ENCODE measurements around the gene CD2. TPM values are rescaled to one million over a fixed set of nuclear protein-coding genes. Genes with fewer than 3 reads are reported as not detected.

The CD2 gene
- total RNA-seq, 4 donors from 2014 or later, result 0.39 to 1.7 TPM; not detected in 2

GRCh38 chr1:116760996-116761665 lies 6.9 kb downstream of the CD2 start:
- H3K9me3 ChIP-seq, result no peaks in the 10 kb centered on the region

GRCh38 chr1:116762281-116762680 lies 8.1 kb downstream of the CD2 start:
- TF ChIP-seq POLR2A (IDR thresholded peaks at IDR 0.05) (no peak), CTCF (IDR thresholded peaks at IDR 0.05) (no peak), EP300 (IDR thresholded peaks at IDR 0.05) (no peak), POLR2AphosphoS5 (IDR thresholded peaks at IDR 0.05) (no peak)
- DNase-seq (ENCODE audit: low spot score in 2 of 2), result no peak
- Histone ChIP-seq H3K4me3 (no peak overlapping the region), H3K4me1 (peaks cover 2% of the 10 kb centered on the region), H3K27ac (no peak overlapping the region), H3K36me3 (no peaks in the 10 kb centered on the region), H3K9me3 (no peaks in the 10 kb centered on the region), H3K27me3 (no peaks in the 10 kb centered on the region)
- 95% methylated on average over 2 of the region's 2 CpGs for WGBS

More at GRCh38 chr1:116760996-116761665, 6.9 kb downstream of the CD2 start:
- TF ChIP-seq EP300 (IDR thresholded peaks at IDR 0.05) (no peak), CTCF (IDR thresholded peaks at IDR 0.05) (no peak), POLR2AphosphoS5 (IDR thresholded peaks at IDR 0.05) (no peak), POLR2A (IDR thresholded peaks at IDR 0.05) (no peak)
- Histone ChIP-seq H3K4me1 (peaks cover 2% of the 10 kb centered on the region), H3K27me3 (no peaks in the 10 kb centered on the region), H3K27ac (no peak overlapping the region), H3K4me3 (no peak overlapping the region), H3K36me3 (no peaks in the 10 kb centered on the region)
- DNase-seq (ENCODE audit: low spot score in 2 of 2), result no peak
- WGBS, result 57% methylated on average over 3 of the region's 4 CpGs

GRCh38 chr1:116762781-116763115 lies 8.5 kb downstream of the CD2 start:
- WGBS, result 80% methylated on average over 2 of the region's 3 CpGs
- Histone ChIP-seq H3K27me3 (no peaks in the 10 kb centered on the region), H3K4me1 (peaks cover 2% of the 10 kb centered on the region), H3K27ac (no peak overlapping the region), H3K9me3 (no peaks in the 10 kb centered on the region), H3K4me3 (no peak overlapping the region), H3K36me3 (no peaks in the 10 kb centered on the region)
- TF ChIP-seq POLR2AphosphoS5 (IDR thresholded peaks at IDR 0.05), result no peak
- no peak for TF ChIP-seq EP300 (IDR thresholded peaks at IDR 0.05)
- no peak for TF ChIP-seq CTCF (IDR thresholded peaks at IDR 0.05)
- no peak for TF ChIP-seq POLR2A (IDR thresholded peaks at IDR 0.05)
- no peak for DNase-seq (ENCODE audit: low spot score in 2 of 2)

GRCh38 chr1:116763116-116763786 lies 9.0 kb downstream of the CD2 start:
- Histone ChIP-seq H3K4me3 (no peak overlapping the region), H3K4me1 (peaks cover 2% of the 10 kb centered on the region), H3K36me3 (no peaks in the 10 kb centered on the region), H3K27ac (no peak overlapping the region), H3K27me3 (no peaks in the 10 kb centered on the region), H3K9me3 (no peaks in the 10 kb centered on the region)
- no peak for TF ChIP-seq POLR2AphosphoS5 (IDR thresholded peaks at IDR 0.05)
- no peak for TF ChIP-seq POLR2A (IDR thresholded peaks at IDR 0.05)
- no peak for TF ChIP-seq EP300 (IDR thresholded peaks at IDR 0.05)
- no peak for TF ChIP-seq CTCF (IDR thresholded peaks at IDR 0.05)
- DNase-seq (ENCODE audit: low spot score in 2 of 2), result no peak
- 73% methylated on average over 4 of the region's 4 CpGs for WGBS

- 90% methylated on average over 11 of the region's 11 CpGs for WGBS
- no peak overlapping the region for H3K27ac ChIP-seq
- H3K4me1 ChIP-seq, result peaks cover 2% of the 10 kb centered on the region
- no peaks in the 10 kb centered on the region for H3K27me3 ChIP-seq
- no peaks in the 10 kb centered on the region for H3K36me3 ChIP-seq
- TF ChIP-seq CTCF (IDR thresholded peaks at IDR 0.05) (peak in 1 of 2 donors; percentile 34), POLR2AphosphoS5 (IDR thresholded peaks at IDR 0.05) (no peak), POLR2A (IDR thresholded peaks at IDR 0.05) (no peak)
- H3K4me3 ChIP-seq, result no peak overlapping the region
- no peaks in the 10 kb centered on the region for H3K9me3 ChIP-seq
- no peak for DNase-seq (ENCODE audit: low spot score in 2 of 2)
Measured at GRCh38 chr1:116763787-116764465, 9.7 kb downstream of the CD2 start.
